ENCODE measurements around the gene TTC29.
"Not testable (repeated sequence)": the region's sequence is repeated elsewhere in the genome, so short reads cannot be mapped to it uniquely, and the experiment has no call there.

The TTC29 gene

DNA sequence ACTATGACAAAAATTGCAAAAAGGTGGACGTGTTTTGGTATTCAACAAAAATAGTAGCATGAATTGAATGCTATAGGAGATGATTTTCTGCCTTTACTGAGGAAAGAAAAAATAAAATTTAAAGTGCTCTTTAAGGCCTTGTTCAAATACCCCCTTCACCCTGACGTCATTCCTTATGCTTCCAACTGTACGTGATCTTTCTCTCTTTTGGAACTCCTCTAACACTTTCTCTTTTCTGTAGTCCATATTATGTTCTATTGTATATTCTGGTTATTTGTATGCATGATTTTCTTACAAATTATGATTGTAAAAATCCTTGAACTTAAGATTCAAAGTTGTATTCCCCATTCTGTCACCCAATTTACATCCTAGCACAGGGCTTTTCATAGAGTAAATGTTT, 206.5 kb downstream of the TTC29 start:
- no peak overlapping the region for H3K4me2 ChIP-seq (ENCODE audit: low read length)
- H2AFZ ChIP-seq (ENCODE audit: low read length), result no peak overlapping the region
- no peaks in the 10 kb centered on the region for H3K9me2 ChIP-seq (ENCODE audit: low read depth, low read length)
- no peaks in the 10 kb centered on the region for H3K36me3 ChIP-seq (ENCODE audit: insufficient read depth, low read length)
- no peaks in the 10 kb centered on the region for H4K20me1 ChIP-seq (ENCODE audit: insufficient read depth, low read length)
- H3K79me2 ChIP-seq (ENCODE audit: insufficient read depth, low read length), result no peaks in the 10 kb centered on the region
- H3F3A ChIP-seq (ENCODE audit: insufficient read depth, low read length), result no peaks in the 10 kb centered on the region
- H3K9me3 ChIP-seq (ENCODE audit: low read length), result no peaks in the 10 kb centered on the region
- no peaks in the 10 kb centered on the region for H3K4me1 ChIP-seq (ENCODE audit: insufficient read depth, low read length, severe bottlenecking)
- TF ChIP-seq, protein P1, sequence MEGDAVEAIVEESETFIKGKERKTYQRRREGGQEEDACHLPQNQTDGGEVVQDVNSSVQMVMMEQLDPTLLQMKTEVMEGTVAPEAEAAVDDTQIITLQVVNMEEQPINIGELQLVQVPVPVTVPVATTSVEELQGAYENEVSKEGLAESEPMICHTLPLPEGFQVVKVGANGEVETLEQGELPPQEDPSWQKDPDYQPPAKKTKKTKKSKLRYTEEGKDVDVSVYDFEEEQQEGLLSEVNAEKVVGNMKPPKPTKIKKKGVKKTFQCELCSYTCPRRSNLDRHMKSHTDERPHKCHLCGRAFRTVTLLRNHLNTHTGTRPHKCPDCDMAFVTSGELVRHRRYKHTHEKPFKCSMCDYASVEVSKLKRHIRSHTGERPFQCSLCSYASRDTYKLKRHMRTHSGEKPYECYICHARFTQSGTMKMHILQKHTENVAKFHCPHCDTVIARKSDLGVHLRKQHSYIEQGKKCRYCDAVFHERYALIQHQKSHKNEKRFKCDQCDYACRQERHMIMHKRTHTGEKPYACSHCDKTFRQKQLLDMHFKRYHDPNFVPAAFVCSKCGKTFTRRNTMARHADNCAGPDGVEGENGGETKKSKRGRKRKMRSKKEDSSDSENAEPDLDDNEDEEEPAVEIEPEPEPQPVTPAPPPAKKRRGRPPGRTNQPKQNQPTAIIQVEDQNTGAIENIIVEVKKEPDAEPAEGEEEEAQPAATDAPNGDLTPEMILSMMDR (IDR thresholded peaks at IDR 0.05; ENCODE audit: low read length), result no peak
- no peak for TF ChIP-seq EZH2 (IDR thresholded peaks at IDR 0.05; ENCODE audit: borderline replicate concordance, low read length)
- no peak overlapping the region for H3K9ac ChIP-seq (ENCODE audit: low read length)
- H3K27me3 ChIP-seq (ENCODE audit: insufficient read depth, low read length), result no peaks in the 10 kb centered on the region
- H3K4me3 ChIP-seq (ENCODE audit: low read depth, low read length, poor library complexity, severe bottlenecking), result no peak overlapping the region
- H3K27ac ChIP-seq (ENCODE audit: low read depth, low read length, poor library complexity, severe bottlenecking), result no peak overlapping the region

DNA sequence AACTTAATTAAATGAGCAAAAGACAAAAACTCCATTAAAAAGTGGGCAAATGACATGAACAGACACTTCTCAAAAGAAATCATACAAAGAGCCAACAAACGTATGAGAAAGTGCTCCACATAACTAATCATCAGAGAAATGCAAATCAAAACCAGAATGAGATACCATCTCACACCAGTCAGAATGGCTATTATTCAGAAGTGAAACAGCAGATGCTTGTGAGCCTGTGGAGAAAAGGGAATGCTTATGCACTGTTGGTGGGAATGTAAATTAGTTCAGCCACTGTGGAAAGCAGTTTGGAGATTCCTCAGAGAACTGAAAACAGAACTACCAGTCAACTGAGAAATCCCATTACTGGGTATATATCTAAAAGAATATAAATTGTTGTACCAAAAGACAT, 222.1 kb downstream of the TTC29 start:
- not testable (repeated sequence) for H3K27ac ChIP-seq (ENCODE audit: low read depth, low read length, poor library complexity, severe bottlenecking); H3K79me2 ChIP-seq (ENCODE audit: insufficient read depth, low read length); H3K27me3 ChIP-seq (ENCODE audit: insufficient read depth, low read length); H4K20me1 ChIP-seq (ENCODE audit: insufficient read depth, low read length); H3K9me3 ChIP-seq (ENCODE audit: low read length); H3K4me1 ChIP-seq (ENCODE audit: insufficient read depth, low read length, severe bottlenecking); H3K4me3 ChIP-seq (ENCODE audit: low read depth, low read length, poor library complexity, severe bottlenecking); H2AFZ ChIP-seq (ENCODE audit: low read length); H3K9ac ChIP-seq (ENCODE audit: low read length); H3K9me2 ChIP-seq (ENCODE audit: low read depth, low read length); H3F3A ChIP-seq (ENCODE audit: insufficient read depth, low read length); H3K4me2 ChIP-seq (ENCODE audit: low read length); H3K36me3 ChIP-seq (ENCODE audit: insufficient read depth, low read length)

DNA sequence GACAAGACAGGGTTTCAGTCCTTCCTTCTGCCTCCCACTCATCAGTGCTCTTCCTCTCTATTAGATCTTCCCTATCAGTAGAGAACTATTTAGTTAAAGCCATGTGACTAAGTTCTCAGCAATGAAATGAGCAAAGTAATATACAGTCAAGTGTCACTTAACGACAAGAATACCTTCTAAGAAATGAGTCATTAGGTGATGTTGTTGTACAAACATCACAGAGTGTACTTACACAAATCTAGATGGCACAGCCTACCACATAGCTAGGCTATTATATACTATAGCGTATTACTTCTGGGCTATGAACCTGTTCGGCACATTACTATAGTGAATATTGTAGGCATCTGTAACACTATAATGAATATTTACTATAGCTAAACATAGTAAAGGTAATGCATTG, 235.7 kb downstream of the TTC29 start:
- TF ChIP-seq EZH2 (IDR thresholded peaks at IDR 0.05; ENCODE audit: borderline replicate concordance, low read length), result no peak
- TF ChIP-seq, protein P1 (IDR thresholded peaks at IDR 0.05; ENCODE audit: low read length), result no peak
- no peak overlapping the region for H2AFZ ChIP-seq (ENCODE audit: low read length)
- H3F3A ChIP-seq (ENCODE audit: insufficient read depth, low read length), result no peaks in the 10 kb centered on the region
- no peaks in the 10 kb centered on the region for H3K9me3 ChIP-seq (ENCODE audit: low read length)
- H4K20me1 ChIP-seq (ENCODE audit: insufficient read depth, low read length), result no peaks in the 10 kb centered on the region
- H3K9me2 ChIP-seq (ENCODE audit: low read depth, low read length), result no peaks in the 10 kb centered on the region
- no peaks in the 10 kb centered on the region for H3K27me3 ChIP-seq (ENCODE audit: insufficient read depth, low read length)
- no peak overlapping the region for H3K4me3 ChIP-seq (ENCODE audit: low read depth, low read length, poor library complexity, severe bottlenecking)
- no peak overlapping the region for H3K27ac ChIP-seq (ENCODE audit: low read depth, low read length, poor library complexity, severe bottlenecking)
- H3K9ac ChIP-seq (ENCODE audit: low read length), result no peak overlapping the region
- no peaks in the 10 kb centered on the region for H3K79me2 ChIP-seq (ENCODE audit: insufficient read depth, low read length)
- no peaks in the 10 kb centered on the region for H3K4me1 ChIP-seq (ENCODE audit: insufficient read depth, low read length, severe bottlenecking)
- H3K4me2 ChIP-seq (ENCODE audit: low read length), result no peak overlapping the region
- H3K36me3 ChIP-seq (ENCODE audit: insufficient read depth, low read length), result no peaks in the 10 kb centered on the region

DNA sequence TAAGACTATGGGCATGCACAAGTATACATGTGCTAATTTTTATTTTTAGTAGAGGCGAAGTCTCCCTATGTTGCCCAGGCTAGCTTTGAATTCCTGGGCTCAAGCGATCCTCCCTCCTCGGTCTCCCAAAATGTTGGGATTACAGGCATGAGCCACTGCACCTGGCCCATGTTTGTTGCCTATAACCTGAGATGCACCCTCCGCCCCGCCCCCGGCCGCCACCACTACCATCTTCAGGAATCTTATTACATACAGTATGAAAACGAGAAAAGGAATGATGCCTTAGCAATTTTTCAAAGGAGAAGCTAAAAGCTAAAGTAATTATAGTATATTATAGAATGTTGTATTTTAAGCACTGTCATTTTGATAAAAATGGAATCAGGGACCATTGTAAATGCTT, 245.8 kb downstream of the TTC29 start:
- Histone ChIP-seq H3K4me1 (ENCODE audit: insufficient read depth, low read length, severe bottlenecking) (no peaks in the 10 kb centered on the region), H3K9me2 (ENCODE audit: low read depth, low read length) (no peaks in the 10 kb centered on the region), H4K20me1 (ENCODE audit: insufficient read depth, low read length) (no peaks in the 10 kb centered on the region), H3K9me3 (ENCODE audit: low read length) (no peaks in the 10 kb centered on the region), H3K27ac (ENCODE audit: low read depth, low read length, poor library complexity, severe bottlenecking) (no peak overlapping the region), H3K4me2 (ENCODE audit: low read length) (no peak overlapping the region), H3K79me2 (ENCODE audit: insufficient read depth, low read length) (no peaks in the 10 kb centered on the region), H3K9ac (ENCODE audit: low read length) (no peak overlapping the region), H3F3A (ENCODE audit: insufficient read depth, low read length) (no peaks in the 10 kb centered on the region), H3K27me3 (ENCODE audit: insufficient read depth, low read length) (no peaks in the 10 kb centered on the region), H2AFZ (ENCODE audit: low read length) (no peak overlapping the region), H3K4me3 (ENCODE audit: low read depth, low read length, poor library complexity, severe bottlenecking) (no peak overlapping the region), H3K36me3 (ENCODE audit: insufficient read depth, low read length) (no peaks in the 10 kb centered on the region)
- no peak for TF ChIP-seq EZH2 (IDR thresholded peaks at IDR 0.05; ENCODE audit: borderline replicate concordance, low read length)
- TF ChIP-seq, protein P1 (IDR thresholded peaks at IDR 0.05; ENCODE audit: low read length), result no peak
